HepG2 (cell line): ENCODE data around the gene OR2C1. TPM values are rescaled to one million over a fixed set of nuclear protein-coding genes. Genes with fewer than 3 reads are reported as not detected.

Experiments used
- ATAC-seq: fragments of 200-7000 bp; cut with Tn5 transposase; 3 replicates; pipeline ENCODE4 v1.9.1; 2020; ENCODE audit warnings: mild to moderate bottlenecking, moderate library complexity
- Bru-seq: library from RNA; stranded (reverse); fragments of 400-500 nt; gene quantifications from one replicate; lab custom pipeline; 2021; lab: Mats Ljungman, UMichigan
- BruChase-seq, 2 experiments: library from RNA; stranded (reverse); fragments of 400-500 nt; gene quantifications; one replicate each; lab custom pipeline; 2021; lab: Mats Ljungman, UMichigan
- BruUV-seq: library from RNA; stranded (reverse); fragments of 400-500 nt; replicated peaks from 2 replicates; lab custom pipeline; 2021; lab: Mats Ljungman, UMichigan
- CTCF ChIA-PET: fragments of 300-600 bp; formaldehyde crosslinking; extraction: SDS; loops from one replicate; lab custom pipeline; 2021; ENCODE audit warnings: low total read pairs, inconsistent platforms, low intra/inter-chr PET ratio; lab: Yijun Ruan, JAX
- POLR2A ChIA-PET: fragments of 350-600 bp; sonication (Branson Sonifier 250); formaldehyde crosslinking; loops from one replicate; lab custom pipeline; 2020; ENCODE audit warnings: antibody characterized with exemption, inconsistent platforms; lab: Yijun Ruan, JAX
- DNase-seq: peaks from one replicate; pipeline ENCODE4 v3.0.0-alpha.2; 2015; ENCODE audit warnings: low spot score
- FAIRE-seq: peaks from 3 replicates; lab custom pipeline; 2011; peaks lifted over from hg19 to GRCh38; lab: Jason Lieb, UNC
- H2AFZ ChIP-seq: one replicate; pipeline ENCODE4 v1.6.1; 2011; ENCODE audit warnings: low read length, inconsistent platforms
- H3K27ac ChIP-seq: fragments of 300-600 bp; 3 replicates; pipeline ENCODE4 v1.8.0; 2011; ENCODE audit warnings: mixed run types, mild to moderate bottlenecking, mixed read lengths, low read length, inconsistent platforms; ENCODE audit not compliant: insufficient read depth; ENCODE audit errors: extremely low read length
- H3K27me3 ChIP-seq, 2 experiments: fragments of 200-600 bp in 1 of 2; 2 replicates in 1 of 2; 3 replicates in 1 of 2; pipeline versions ENCODE4 v1.6.0 to v1.8.0; 2011; ENCODE audit warnings: low read length in 2 of 2, mild to moderate bottlenecking in 2 of 2, moderate library complexity in 2 of 2, inconsistent platforms in 1 of 2; ENCODE audit not compliant: insufficient read depth in 2 of 2, control insufficient read depth in 1 of 2
- H3K36me3 ChIP-seq, 2 experiments: fragments of 200-600 bp in 1 of 2; replicated peaks in 1 of 2; 2 replicates in 1 of 2; 3 replicates in 1 of 2; pipeline versions ENCODE4 v1.5.1 to v1.8.0; 2011; ENCODE audit warnings: low read length in 2 of 2, inconsistent platforms in 1 of 2; ENCODE audit not compliant: insufficient read depth in 2 of 2, control insufficient read depth in 1 of 2
- H3K4me1 ChIP-seq: 2 replicates; pipeline ENCODE4 v1.5.1; 2012; ENCODE audit warnings: low read length, inconsistent platforms; ENCODE audit not compliant: insufficient read depth
- H3K4me2 ChIP-seq: 2 replicates; pipeline ENCODE4 v1.6.0; 2011; ENCODE audit warnings: low read depth, low read length, inconsistent platforms
- H3K4me3 ChIP-seq, 3 experiments: fragments of 200-600 bp in 1 of 3; sonication (generic), shearing (Covaris generic) in 1 of 3; replicated peaks in 1 of 3; 2 replicates each; pipeline ENCODE4 v1.5.1; 2011 to 2016; ENCODE audit warnings: low read length in 3 of 3, inconsistent platforms in 2 of 3, low read depth in 2 of 3, mild to moderate bottlenecking in 2 of 3, control low read depth in 1 of 3, mixed read lengths in 1 of 3; ENCODE audit not compliant: insufficient read depth in 1 of 3
- H3K79me2 ChIP-seq: one replicate; pipeline ENCODE4 v1.6.1; 2011; ENCODE audit warnings: low read length, inconsistent platforms; ENCODE audit not compliant: insufficient read depth
- H3K9ac ChIP-seq: 2 replicates; pipeline ENCODE4 v1.6.0; 2011; ENCODE audit warnings: mild to moderate bottlenecking, low read depth, low read length, inconsistent platforms; ENCODE audit not compliant: insufficient read depth
- H3K9me3 ChIP-seq: 2 replicates; pipeline ENCODE4 v1.5.1; 2012; ENCODE audit warnings: mild to moderate bottlenecking, low read length
- H4K20me1 ChIP-seq: 2 replicates; pipeline ENCODE4 v1.6.0; 2011; ENCODE audit warnings: inconsistent platforms, mild to moderate bottlenecking, low read length, moderate library complexity; ENCODE audit not compliant: insufficient read depth
- HNRNPLL ChIP-seq: fragments of 200-400 bp; formaldehyde crosslinking; IDR thresholded peaks from 2 replicates; pipeline ENCODE4 v1.6.1; 2017; ENCODE audit warnings: mild to moderate bottlenecking, low read depth, low read length; ENCODE audit not compliant: poor library complexity, severe bottlenecking
- NFYB ChIP-seq: sonication (generic); formaldehyde crosslinking; IDR thresholded peaks from 2 replicates; pipeline ENCODE4 v1.4.0; 2020; ENCODE audit warnings: missing genetic modification reagents
- ZNF281 ChIP-seq: sonication (generic); formaldehyde crosslinking; IDR thresholded peaks from 2 replicates; pipeline ENCODE4 v1.4.0; 2020; ENCODE audit warnings: missing genetic modification reagents, borderline replicate concordance
- ZNF30 ChIP-seq: sonication (generic); formaldehyde crosslinking; IDR thresholded peaks from 2 replicates; pipeline ENCODE4 v1.5.0; 2020; ENCODE audit warnings: mild to moderate bottlenecking, missing genetic modification reagents
- ZNF574 ChIP-seq: sonication (generic); formaldehyde crosslinking; IDR thresholded peaks from 2 replicates; pipeline ENCODE4 v1.4.0; 2020; ENCODE audit warnings: missing genetic modification reagents
- WGBS: methylation state at CpG from one replicate; pipeline ENCODE4 v1.1.6; 2017; ENCODE audit warnings: low lambda C conversion rate; 5-methylcytosine and 5-hydroxymethylcytosine counted together
- in situ Hi-C: cut with HindIII; loops from 2 replicates; pipeline ENCODE4 v1.10.0; 2017; ENCODE audit warnings: low pct_unique_long_range_greater_than_20kb; ENCODE audit not compliant: extremely low pct_ligation_motif_present
- intact Hi-C: fragments of 100-400 bp; cut with micrococcal nuclease; formaldehyde crosslinking; loops from one replicate; pipeline ENCODE4 v1.10.0; 2022; ENCODE audit not compliant: unreplicated experiment
- long read RNA-seq, 2 experiments: library from RNA in 1 of 2; library from polyadenylated mRNA in 1 of 2; stranded (forward) in 1 of 2; unstranded in 1 of 2; transcript quantifications; one replicate each; pipeline ENCODE4 v2.0.0, GENCODE V29; 2019 to 2022
- polyA minus RNA-seq, 3 experiments: library from RNA; depleted of rRNA, polyadenylated mRNA; stranded (reverse); fragments of >200 nt; gene quantifications; 2 replicates each; pipeline ENCODE4 v1.2.3, GENCODE V29; 2011; ENCODE audit warnings: low replicate concordance in 1 of 3
- polyA plus RNA-seq, 8 experiments: library from polyadenylated mRNA; depleted of rRNA in 3 of 8; stranded (reverse) in 7 of 8; unstranded in 1 of 8; fragments of >200 nt; fragmentation: Illumina TruSeq in 4 of 8; extraction: Trizol in 4 of 8; gene quantifications; 2 replicates each; pipeline versions ENCODE4 v1.2.1 to v1.2.3, GENCODE V29; 2011 to 2016; ENCODE audit warnings: low read depth in 4 of 8, missing spikeins in 1 of 8, mixed read lengths in 1 of 8; ENCODE audit not compliant: insufficient read depth in 1 of 8
- total RNA-seq, 5 experiments: library from RNA; depleted of rRNA; stranded (reverse); fragments of >200 nt; fragmentation: Illumina TruSeq; extraction: Trizol; gene quantifications; 2 replicates each; pipeline ENCODE4 v1.2.3, GENCODE V29; 2016; ENCODE audit warnings: low read depth in 1 of 5

Gene OR2C1
- total RNA-seq (2016; rRNA removed; fragmentation: Illumina TruSeq; extraction: Trizol) (not detected in 2 replicates), polyA plus RNA-seq (2011; rRNA removed) (not detected in 2 replicates), polyA minus RNA-seq (2011; rRNA and poly(A)+ RNA removed; ENCODE audit: low replicate concordance) (0.09 TPM in 1 of 2 replicates, not detected in the other), Bru-seq, nascent RNA (not detected), BruChase-seq, experiment 1, labeled RNA remaining after a 6-hour chase (not detected), BruChase-seq, experiment 2, labeled RNA remaining after a 2-hour chase (not detected)
- total RNA-seq (2016; cell fraction: cytosol; rRNA removed; fragmentation: Illumina TruSeq; extraction: Trizol; ENCODE audit: low read depth): not detected in 2 replicates
- not detected in 2 replicates for total RNA-seq (2016; cell fraction: insoluble cytoplasmic fraction; rRNA removed; fragmentation: Illumina TruSeq; extraction: Trizol)
- total RNA-seq (2016; cell fraction: membrane; rRNA removed; fragmentation: Illumina TruSeq; extraction: Trizol): not detected in 2 replicates
- not detected in 2 replicates for total RNA-seq (2016; cell fraction: nucleus; rRNA removed; fragmentation: Illumina TruSeq; extraction: Trizol)
- polyA plus RNA-seq (2011; cell fraction: cytosol; rRNA removed): not detected in 2 replicates
- not detected in 2 replicates for polyA plus RNA-seq (2011; cell fraction: nucleus; rRNA removed)
- polyA plus RNA-seq (2012): not detected in 2 replicates
- not detected in 2 replicates for polyA plus RNA-seq (2016; cell fraction: cytosol; fragmentation: Illumina TruSeq; extraction: Trizol; ENCODE audit: low read depth)
- not detected in 2 replicates for polyA plus RNA-seq (2016; cell fraction: insoluble cytoplasmic fraction; fragmentation: Illumina TruSeq; extraction: Trizol; ENCODE audit: low read depth)
- not detected in 2 replicates for polyA plus RNA-seq (2016; cell fraction: membrane; fragmentation: Illumina TruSeq; extraction: Trizol; ENCODE audit: low read depth)
- polyA plus RNA-seq (2016; cell fraction: nucleus; fragmentation: Illumina TruSeq; extraction: Trizol; ENCODE audit: insufficient read depth, low read depth): not detected in 2 replicates
- polyA minus RNA-seq (2011; cell fraction: cytosol; rRNA and poly(A)+ RNA removed): not detected in 2 replicates
- not detected in 2 replicates for polyA minus RNA-seq (2011; cell fraction: nucleus; rRNA and poly(A)+ RNA removed)
- long read RNA-seq, experiment 1: 0 reads
- long read RNA-seq, experiment 2: 0 reads

GRCh38 chr16:3355589-3355988, at the start of gene OR2C1:
TSS of gene OR2C1 (plus strand) at chr16:3355889. CDS start at chr16:3355941, 52 bp downstream.
- no peak within 1 kb of the TSS for H3K27ac ChIP-seq
- no peaks in the 10 kb centered on the region for H4K20me1 ChIP-seq
- H3K9ac ChIP-seq: no peak within 1 kb of the TSS
- intact Hi-C loops: no loop called here
- TF ChIP-seq HNRNPLL: no peak
- TF ChIP-seq ZNF30 (CRISPR knock-in tag): no peak
- TF ChIP-seq ZNF281 (CRISPR knock-in tag): no peak
- no peak for TF ChIP-seq NFYB (CRISPR knock-in tag)
- no peak for TF ChIP-seq ZNF574 (CRISPR knock-in tag)
- DNase-seq: no peak
- no peak for FAIRE-seq
- H3K79me2 ChIP-seq: no peaks in the 10 kb centered on the region
- 38% methylated on average over 3 of the region's 3 CpGs for WGBS
- H2AFZ ChIP-seq: no peak within 1 kb of the TSS
- no peak within 1 kb of the TSS for H3K4me3 ChIP-seq
- in situ Hi-C loops: no loop called here
- no peaks in the 10 kb centered on the region for H3K9me3 ChIP-seq
- no peak within 1 kb of the TSS for H3K4me2 ChIP-seq
- H3K4me1 ChIP-seq: no peaks in the 10 kb centered on the region
- H3K36me3 ChIP-seq: no peaks in the 10 kb centered on the region
- no peak for ATAC-seq
- ChIA-PET CTCF (no interaction called here), POLR2A (interaction anchor here (1.5 kb wide), 1 partner anchor 9 kb away, joined by 4 read pairs; no protein-coding TSS in a partner anchor)
- BruUV-seq: no TSS peak
- peaks cover 2 to 6% of the 10 kb centered on the region in 2 experiments; a peak in 2 of 5 replicates for H3K27me3 ChIP-seq
